ENCODE measurements around the gene SMIM10L2A.
"Not testable (repeated sequence)": the region's sequence is repeated elsewhere in the genome, so short reads cannot be mapped to it uniquely, and the experiment has no call there.

The SMIM10L2A gene

DNA sequence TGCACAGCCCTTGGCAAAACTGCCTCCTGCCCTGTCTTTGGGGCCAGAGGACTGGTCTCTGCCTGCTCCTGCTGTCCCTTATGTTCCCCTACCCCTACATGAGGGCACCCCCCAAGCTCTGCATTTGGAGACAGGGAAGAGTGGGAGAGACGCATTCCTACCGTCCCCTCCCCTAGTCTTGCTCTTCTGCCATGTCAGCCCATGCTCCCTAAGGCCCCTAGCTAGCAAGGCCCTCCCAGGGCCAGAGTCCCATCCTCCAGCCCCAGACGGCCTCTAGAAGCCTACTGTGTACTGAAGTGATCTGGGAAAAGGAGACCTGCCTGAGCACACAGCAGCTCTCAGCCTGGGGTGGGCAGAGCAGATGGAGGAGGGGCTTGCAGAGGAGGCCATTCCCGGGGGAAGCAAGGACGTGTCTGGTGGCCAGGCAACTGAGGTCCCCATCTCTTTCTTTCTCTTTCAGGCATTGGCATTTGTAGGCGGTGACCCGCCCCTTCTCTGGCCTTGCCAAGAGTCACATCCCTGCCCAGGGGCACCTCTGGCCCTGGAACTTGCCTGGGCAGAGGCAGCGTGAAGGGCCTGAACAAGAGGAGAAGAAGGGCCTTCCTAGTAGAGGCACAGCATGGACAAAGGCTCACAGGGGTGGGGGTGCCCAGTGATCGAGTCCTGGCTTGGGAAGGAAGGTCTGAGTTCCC is 1.6 kb downstream of the SMIM10L2A start:
- not testable (repeated sequence) for DNase-seq (ENCODE audit: low read depth)

DNA sequence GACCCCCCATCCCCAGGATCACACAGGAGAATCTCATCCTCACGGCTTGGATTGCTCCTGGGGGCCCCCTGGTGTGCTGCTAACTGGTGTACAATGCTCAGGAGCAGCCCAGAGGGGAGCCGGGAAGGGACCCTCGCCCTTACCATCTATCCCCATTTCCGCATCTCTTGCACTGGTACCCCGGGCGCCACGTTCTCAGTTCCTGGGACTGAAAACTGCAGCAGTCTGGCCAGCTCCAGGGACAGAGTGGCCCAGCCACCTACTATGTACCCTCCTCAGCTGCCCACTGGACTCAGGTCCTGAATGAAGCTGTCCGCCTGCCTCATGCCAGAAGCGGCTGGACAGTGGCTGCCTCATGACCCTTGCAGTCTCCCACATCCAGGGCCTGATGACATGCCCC is 2.7 kb downstream of the SMIM10L2A start:
- no peak for DNase-seq (ENCODE audit: low read depth)

DNA sequence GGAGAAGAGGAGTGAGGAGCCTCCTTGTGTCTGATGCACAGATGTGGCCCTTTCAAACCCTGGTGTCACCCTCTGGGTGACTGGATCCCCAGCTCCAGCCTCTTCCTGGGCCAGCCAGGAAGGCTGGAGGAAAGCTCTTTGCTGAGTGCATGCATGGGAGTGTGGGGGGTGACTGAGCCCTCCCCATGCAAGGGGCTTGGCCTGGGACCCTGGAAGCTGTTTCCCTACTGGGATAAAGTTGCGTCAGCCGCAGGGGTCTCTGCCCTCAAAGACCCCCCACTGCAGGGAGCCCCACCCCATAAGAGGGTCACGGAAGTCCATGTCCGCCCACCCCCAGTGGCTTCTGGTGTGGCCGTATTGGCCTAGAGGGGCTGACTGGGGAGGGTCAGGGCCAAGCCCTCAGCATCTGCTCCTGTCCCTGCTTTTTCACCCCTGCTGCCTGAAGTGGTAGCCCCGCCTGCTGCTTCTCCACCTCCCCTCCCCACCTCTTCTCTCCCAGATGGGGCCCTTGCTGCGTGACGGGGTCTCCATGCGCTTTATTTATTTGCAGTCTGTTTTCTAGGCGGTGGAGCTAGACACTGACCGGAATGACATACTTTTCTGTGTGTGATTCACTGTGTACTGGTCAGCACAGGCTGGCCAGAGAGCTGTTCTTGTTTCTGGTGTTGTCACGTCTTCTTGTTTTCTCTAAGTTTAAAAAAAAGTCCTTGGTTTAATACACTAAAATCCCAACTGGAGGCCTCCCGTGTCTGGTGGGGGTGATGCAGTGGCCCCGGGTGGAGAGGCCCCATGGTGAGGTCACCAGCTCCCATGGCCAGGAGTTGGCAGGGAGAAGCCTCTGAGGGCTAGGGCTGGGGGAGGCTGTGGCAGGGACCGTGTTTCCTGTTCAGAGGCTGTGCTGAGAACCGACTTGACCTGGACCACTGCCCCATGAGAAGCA is 3.6 kb downstream of the SMIM10L2A start:
- DNase-seq (ENCODE audit: low read depth) = peak; percentile 2

DNA sequence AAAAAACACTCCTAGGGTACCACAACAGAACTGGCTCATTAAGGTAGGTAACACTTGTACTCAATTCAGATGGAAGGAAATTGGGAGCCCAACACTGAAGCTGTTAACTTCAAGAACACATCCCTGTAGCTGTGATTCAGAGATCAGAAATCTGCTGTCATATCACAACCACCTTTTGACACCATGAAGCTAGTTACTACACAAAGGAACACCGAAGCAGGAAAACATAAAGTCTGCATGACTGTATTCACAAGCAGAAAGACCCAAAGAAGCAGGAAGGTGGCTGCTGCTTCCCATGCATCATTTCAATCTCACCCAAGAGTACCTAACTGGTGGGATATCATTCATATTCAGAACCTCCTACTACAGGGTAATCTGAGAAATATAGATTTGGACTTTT is 7.7 kb downstream of the SMIM10L2A start:
- no peak for DNase-seq (ENCODE audit: low read depth)

DNA sequence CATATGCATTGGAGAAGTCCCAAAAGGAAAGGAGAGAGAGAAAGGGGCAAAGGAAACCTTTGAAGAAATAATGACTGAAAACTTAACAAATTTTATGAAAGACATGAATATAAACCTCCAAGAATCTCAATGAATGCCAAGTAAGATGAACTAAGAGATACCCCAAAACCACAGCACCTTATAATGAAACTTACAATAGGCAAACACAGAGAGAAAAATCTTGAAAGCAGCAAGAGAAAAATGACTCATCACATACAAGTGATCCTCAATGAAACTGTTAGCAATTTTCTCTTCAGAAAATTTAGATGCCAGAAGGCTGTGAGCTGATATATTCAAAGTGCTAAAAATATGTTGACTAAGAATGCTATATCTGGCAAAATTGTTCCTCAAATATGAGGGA is 10.1 kb downstream of the SMIM10L2A start:
- DNase-seq (ENCODE audit: low read depth) = no peak

DNA sequence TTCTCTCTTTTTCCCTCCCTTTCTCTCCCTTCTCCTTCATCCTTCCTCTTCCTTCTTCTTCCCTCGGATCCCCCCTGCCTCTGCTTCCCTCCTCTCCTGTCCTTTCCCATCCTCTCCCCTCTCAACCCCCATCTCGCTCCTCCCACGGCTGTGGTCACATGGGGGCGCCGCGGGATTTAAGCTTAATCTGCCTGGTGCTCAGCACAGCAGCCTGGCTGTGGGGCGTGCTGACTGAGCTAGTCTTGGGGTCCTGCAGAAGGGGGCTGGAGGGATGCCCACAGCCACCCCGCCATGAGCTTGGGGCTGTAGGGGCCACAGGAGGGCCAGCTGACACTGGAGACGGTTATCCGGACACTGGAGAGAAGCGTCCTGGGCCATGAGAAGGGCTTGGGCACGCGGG is 10.7 kb downstream of the SMIM10L2A start:
- no peak for DNase-seq (ENCODE audit: low read depth)

DNA sequence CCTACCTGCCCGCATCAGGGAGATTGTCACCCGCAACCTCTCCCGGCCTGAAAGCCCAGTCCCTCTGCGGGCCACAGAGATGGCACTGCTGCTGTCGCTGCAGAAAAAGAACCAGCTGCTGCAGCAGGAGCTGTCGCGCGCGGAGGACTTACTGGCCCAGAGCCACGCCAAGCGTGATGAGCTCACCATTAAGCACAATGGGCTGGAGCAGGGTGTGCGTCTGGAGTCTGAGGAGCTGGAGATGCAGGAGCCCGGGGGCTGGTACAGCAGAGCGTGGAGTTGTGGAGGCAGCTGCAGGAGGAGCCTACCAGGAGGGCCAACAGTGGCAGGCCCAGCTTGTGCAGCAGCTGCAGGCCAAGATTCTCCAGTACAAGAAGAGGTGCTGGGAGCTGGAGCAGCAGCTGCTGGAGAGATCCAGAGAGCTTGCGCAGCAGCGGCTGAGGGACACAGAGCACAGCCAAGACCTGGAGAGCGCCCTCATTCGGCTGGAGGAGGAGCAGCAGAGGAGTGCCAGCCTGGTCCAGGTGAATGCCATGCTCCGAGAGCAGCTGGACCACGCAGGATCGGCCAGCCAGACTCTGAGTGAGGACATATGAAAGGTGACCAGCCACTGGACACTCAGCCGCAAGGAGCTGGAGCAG is 11.3 kb downstream of the SMIM10L2A start:
- DNase-seq (ENCODE audit: low read depth) = no peak

DNA sequence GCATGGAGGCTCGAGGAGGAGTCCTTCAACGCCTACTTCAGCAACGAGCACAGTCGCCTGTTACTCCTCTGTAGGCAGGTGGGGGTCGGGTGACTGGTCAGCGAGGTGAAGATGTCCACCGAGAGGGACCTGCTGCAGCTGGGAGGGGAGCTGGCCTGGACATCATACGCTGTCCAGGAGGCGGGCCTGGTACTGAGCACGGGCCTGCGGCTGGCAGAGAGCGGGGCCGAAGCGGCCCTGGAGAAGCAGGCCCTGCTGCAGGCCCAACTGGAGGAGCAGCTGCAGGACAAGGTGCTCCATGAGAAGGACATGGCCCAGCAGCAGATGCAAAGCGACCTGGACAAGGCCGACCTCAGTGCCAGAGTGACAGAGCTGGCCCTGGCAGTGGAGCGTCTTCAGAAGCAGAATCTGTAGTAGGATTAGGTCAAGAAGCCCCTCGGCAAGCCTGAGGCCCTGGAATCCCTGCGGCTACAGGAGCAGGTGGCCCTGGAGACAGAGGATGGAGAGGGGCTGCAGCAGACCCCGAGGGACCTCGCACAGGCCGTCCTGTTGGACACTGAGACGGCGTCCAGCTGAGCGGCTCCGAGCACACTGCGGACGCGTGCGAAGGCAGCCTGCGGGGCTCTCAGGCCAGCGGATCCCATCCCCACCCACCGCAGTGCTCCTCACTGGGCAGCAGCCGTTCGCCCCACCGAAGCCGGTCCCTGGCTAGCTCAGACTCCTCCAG is 11.9 kb downstream of the SMIM10L2A start:
- no peak for DNase-seq (ENCODE audit: low read depth)

DNA sequence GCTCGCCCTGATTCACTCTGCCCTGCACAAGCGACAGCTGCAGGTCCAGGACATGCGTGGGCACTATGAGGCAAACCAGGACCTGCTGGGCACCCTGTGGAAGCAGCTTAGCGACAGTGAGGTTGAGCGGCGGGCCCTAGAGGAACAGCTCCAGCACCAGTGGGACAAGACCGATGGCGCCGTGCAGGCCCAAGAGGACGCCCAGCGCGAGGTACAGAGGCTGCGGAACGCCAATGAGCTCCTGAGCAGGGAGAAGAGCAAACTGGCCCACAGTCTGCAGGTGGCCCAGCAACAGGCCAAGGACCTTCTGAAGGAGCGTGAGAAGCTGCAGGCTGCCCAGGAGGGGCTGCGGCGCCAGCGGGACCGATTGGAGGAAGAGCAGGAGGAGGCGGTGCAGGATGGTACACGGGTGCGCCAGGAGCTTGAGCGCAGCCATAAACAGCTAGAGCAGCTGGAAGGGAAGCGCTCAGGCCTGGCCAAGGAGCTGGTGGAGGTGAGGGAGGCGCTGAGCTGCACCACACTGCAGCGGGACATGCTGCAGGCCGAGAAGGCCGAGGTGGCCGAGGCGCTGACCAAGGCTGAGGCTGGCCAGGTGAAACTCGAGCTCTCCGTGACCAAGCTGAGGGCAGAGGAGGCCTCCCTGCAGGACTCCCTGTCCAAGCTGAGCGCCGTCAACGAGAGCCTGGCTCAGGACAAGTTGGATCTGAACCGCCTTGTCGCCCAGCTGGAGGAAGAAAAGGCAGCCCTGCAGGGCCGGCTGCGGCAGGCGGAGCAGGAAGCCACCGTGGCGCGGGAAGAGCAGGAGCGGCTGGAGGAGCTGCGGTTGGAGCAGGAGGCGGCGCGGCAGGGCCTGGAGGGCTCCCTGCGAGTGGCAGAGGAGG is 12.8 kb downstream of the SMIM10L2A start:
- no peak for DNase-seq (ENCODE audit: low read depth)

DNA sequence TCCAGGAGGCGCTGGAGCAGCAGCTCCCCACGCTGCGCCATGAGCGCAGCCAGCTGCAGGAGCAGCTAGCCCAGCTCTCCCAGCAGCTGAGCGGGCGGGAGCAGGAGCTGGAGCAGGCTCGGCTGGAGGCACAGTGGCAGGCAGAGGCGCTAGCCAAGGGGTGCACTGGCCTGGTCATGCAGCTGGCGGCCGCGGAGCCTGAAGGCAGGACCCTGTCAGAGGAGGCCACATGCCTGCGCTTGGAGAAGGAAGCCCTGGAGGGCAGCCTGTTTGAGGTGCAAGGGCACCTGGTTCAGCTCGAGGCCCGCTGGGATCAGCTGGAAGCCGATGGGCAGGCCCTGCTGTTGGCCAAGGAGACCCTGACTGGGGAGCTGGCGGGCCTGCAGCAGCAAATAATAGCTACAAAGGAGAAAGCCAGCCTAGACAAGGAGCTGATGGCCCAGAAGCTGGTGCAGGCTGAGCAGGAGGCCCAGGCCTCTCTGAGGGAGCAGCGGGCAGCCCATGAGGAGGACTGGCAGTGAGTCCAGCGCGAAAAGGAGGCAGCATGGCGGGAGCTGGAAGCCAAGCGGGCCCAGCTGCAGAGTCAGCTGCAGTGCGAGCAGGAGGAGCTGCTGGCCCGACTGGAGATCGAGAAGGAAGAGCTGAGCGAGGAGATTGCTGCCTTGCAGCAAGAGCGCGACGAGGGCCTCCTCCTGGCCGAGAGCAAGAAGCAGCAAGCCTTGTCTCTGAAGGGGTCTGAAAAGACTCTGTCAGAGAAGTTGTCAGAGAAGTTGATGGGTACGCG is 13.6 kb downstream of the SMIM10L2A start:
- no peak for DNase-seq (ENCODE audit: low read depth)

DNA sequence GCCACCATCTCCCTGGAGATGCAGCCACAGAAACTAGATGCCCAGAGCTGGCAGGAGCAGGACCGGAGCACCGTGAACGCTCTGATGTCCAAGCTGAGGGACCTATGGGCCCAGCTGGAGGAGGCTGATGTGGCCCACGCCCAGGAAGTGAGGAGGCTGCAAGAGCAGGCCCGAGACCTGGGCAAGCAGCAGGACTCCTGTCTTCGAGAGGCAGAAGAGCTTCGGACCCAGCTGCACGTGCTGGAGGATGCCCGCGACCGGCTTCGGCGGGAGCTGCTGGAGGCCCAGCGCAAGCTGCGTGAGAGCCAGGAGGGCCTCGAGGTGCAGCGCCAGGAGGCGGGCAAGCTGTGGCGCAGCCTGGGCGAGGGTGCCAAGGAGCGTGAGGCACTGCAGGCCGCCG is 14.2 kb downstream of the SMIM10L2A start:
- DNase-seq (ENCODE audit: low read depth) = no peak

DNA sequence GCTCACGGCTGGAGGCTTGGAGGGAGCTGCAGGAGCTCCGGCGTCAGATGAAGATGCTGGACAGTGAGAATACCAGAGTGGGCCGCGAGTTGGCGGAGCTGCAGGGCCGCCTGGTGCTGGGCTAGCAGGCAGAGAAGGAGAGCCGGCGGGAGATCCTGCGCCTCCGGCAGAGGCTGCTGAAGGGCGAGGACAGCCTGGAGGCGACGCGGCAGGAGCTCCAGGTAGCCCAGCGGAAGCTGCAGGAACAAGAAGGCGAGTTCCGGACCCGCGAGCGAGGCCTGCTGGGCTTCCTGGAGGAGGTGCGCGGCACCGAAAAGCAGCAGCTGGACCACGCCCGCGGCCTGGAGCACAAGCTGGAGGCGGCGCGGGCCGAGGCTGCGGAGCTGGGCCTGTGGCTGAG is 14.7 kb downstream of the SMIM10L2A start:
- DNase-seq (ENCODE audit: low read depth) = no peak

DNA sequence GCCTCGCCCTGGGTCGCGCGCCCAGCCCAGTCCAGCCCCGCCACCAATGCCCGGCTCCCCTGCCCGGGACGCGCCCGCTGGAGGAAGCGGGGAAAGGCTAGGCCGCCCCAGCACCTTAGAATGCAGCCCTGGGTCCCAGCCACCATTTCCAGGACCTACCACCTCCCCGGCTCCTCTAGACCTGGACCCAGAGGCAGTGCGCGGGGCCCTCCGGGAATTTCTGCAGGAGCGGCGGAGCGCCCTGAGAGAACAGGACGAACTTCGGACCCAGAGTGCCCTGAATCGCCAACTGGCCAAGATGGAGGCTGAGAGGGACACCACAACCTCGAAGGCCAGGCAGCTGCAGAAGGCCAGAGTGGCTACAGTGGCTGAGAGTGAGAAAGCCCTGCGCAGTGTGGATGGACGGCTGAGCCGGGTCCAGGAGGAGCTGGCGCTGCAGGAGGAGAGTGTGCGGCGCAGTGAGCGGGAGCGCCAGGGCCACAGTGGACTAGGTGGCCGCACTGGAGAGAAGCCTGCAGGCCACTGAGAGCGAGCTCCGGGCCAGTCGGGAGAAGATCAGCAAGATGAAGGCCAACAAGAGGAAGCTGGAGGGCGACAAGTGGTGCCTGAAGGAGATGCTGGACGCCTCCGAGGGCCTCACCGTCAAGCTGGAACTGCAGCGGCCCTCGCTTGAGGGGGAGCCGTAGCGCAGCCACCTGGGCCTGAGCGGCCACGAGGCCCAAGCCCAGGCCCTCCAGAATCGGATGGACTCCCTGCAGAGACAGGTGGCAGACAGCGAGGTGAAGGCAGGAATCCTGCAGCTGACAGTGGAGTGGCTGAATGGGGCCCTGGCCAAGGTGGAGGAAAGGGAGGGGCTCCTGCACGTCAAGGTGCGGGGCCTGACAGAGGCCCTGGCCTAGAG is 15.5 kb downstream of the SMIM10L2A start:
- DNase-seq (ENCODE audit: low read depth) = no peak

DNA sequence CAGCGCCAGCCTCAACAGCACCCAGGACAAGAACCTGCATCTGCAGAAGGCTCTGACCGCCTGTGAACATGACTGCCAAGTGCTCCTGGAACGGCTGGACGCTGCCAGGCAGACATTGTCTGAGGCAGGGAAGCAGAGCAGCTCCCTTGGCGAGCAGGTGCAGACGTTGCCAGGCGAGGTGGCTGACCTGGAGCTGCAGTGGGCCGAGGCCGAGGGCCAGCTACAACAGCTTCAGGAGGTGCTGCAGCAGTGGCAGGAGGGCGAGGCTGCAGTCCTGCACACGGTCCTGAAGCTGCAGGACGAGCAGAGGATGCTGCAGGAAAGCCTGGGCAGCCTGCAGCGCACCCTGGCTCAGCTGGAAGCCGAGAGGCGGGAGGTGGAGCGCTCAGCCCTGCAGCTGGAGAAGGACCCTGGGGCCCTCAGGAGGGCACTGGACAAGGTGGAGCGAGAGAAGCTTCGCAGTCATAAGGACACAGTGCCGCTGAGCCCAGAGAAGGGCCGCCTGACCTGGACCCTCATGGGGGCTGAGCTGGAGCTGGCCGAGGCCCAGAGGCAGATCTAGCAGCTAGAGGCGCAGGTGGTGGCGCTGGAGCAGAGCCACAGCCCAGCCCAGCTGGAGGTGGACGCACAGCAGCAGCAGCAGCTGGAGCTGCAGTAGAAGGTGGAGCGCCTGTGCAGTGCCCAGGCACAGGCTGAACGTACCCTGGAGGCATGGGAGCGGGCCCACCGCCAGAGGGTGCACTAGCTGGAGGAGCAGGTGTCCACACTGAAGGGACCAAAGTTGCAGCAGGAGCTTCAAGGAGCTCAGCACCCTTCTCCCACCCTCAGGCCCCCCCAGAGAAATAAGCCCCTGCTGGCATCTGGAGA is 16.4 kb downstream of the SMIM10L2A start:
- no peak for DNase-seq (ENCODE audit: low read depth)

DNA sequence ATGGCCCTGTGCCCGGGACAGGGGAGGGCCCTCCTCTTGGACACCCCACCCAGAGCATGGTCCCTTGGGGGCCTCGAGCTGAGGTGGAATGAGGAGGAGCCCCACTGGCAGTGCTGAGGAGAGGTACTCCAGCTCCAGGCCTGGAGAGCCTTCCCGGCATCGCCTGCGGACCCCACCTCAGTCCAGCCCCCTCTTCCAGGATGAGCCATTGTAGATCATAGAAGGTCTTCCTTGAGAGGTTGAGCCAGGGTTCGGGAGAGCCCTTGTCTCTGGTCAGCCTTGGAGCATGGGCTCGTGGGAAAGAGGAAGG is 16.9 kb downstream of the SMIM10L2A start:
- no peak for DNase-seq (ENCODE audit: low read depth)

DNA sequence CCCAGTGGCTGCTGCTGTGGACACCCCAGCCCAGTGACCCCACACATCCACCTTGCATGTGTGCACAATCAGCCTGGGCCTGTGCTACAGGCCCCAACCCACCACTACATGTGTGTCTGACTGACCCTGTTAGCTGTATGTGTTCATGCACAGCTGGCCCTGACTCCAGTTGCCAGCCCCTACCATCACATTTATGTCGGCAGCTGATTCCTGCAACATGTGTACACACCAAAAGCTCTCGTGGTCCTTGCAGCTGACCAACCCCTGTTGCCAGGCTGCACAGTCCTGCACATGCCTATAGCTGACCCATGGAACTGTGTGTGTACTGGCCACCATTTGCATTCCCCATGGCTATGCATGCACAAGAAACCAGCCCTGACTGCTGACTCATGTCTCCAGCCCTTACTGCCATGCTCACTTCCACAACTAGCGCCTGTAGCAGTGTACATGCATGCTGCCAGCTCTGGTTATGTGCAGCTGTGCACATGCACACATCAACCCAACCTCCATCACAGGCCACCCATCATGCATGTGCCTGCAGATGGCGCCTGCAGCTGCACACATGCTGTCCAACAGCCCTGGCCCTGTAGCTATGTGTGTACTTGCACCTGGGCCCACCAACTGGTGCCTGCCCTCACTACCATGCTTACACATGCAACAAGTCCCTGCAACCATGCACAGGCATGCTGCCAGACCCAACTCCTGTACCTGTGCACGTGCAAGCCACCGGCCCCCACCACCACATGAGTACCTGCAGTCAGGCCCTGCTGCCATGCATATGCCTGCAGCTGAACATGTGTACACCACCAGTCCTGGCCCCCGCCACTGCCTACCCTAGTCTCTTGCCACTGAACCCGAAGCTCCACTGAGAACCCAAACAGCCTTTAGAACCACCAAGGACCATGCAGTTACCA is 28.1 kb downstream of the SMIM10L2A start:
- DNase-seq (ENCODE audit: low read depth) = no peak

DNA sequence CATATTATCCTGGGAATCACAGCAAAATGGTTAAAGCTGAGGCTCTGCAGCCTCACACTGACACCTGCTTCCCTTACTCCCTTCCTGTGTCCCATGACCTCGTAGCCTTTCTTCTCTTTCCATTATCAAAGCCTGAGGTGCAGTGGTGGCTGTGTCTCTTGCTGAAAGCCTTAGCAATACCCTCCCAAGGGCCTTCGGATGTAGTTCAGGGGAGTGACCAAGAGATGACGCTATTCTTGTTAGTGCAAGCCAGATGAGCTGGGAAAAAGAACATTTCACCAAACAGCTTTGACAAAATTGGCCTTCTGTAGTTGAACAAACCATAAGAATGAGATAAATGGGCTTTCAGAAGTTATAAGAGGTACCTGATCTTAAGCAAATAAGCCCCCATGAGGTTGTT is 31.6 kb downstream of the SMIM10L2A start:
- DNase-seq (ENCODE audit: low read depth) = no peak
